T-helper 1 cell treated with Interleukin-12 subunit alpha and Interleukin-12 subunit beta and Interleukin-4 antibody, amounts not matched to agents 30 ng/mL and 1 ng/mL, for 36 hours (primary cell): Measurements from ENCODE around the gene TBC1D5. TPM values are rescaled to one million over a fixed set of nuclear protein-coding genes. Genes with fewer than 3 reads are reported as not detected.
"Not testable (repeated sequence)": the region's sequence is repeated elsewhere in the genome, so short reads cannot be mapped to it uniquely, and the experiment has no call there.

ENCODE experiments used
- intact Hi-C: fragments of 100-400 bp; cut with micrococcal nuclease; formaldehyde crosslinking; loops from one replicate; pipeline ENCODE4 v1.15.1; 2024
- total RNA-seq: library from RNA; stranded (reverse); gene quantifications from 2 replicates; pipeline ENCODE4 v1.2.3, GENCODE V29; 2022

Gene TBC1D5
- total RNA-seq, 1 donor from 2014 or later = 41.4 TPM

- intact Hi-C loops = no loop called here
Observed at GRCh38 chr3:17552351-17552750, 190.1 kb downstream of the TBC1D5 start.

GRCh38 chr3:17551895-17552294, 190.5 kb downstream of the TBC1D5 start:
- intact Hi-C loops = no loop called here

GRCh38 chr3:17551333-17551732, 191.1 kb downstream of the TBC1D5 start:
- intact Hi-C loops = no loop called here

- intact Hi-C loops = no loop called here
Observed at GRCh38 chr3:17550624-17551023, 191.8 kb downstream of the TBC1D5 start.

- intact Hi-C loops = no loop called here
Observed at GRCh38 chr3:17546500-17547255, 195.8 kb downstream of the TBC1D5 start.

GRCh38 chr3:17544632-17545031, 197.8 kb downstream of the TBC1D5 start:
- intact Hi-C loops = loop anchor here (2.0 kb wide), 1 partner anchor 296 kb away; no protein-coding TSS in a partner anchor

GRCh38 chr3:17542591-17542990, 199.8 kb downstream of the TBC1D5 start:
- intact Hi-C loops = no loop called here

GRCh38 chr3:17539436-17539835, 203.0 kb downstream of the TBC1D5 start:
- intact Hi-C loops = no loop called here

- intact Hi-C loops = no loop called here
Observed at GRCh38 chr3:17535274-17535673, 207.2 kb downstream of the TBC1D5 start.

- intact Hi-C loops = not testable (repeated sequence)
Observed at GRCh38 chr3:17532446-17532845, 210.0 kb downstream of the TBC1D5 start.

GRCh38 chr3:17529677-17530076, 212.8 kb downstream of the TBC1D5 start:
- intact Hi-C loops = no loop called here

GRCh38 chr3:17518189-17519059, 224.0 kb downstream of the TBC1D5 start:
- intact Hi-C loops = no loop called here

GRCh38 chr3:17515445-17516234, 226.8 kb downstream of the TBC1D5 start:
- intact Hi-C loops = no loop called here

- intact Hi-C loops = no loop called here
Observed at GRCh38 chr3:17514597-17514996, 227.8 kb downstream of the TBC1D5 start.

- intact Hi-C loops = no loop called here
Observed at GRCh38 chr3:17510265-17510664, 232.2 kb downstream of the TBC1D5 start.

- intact Hi-C loops = no loop called here
Observed at GRCh38 chr3:17508180-17508752, 234.2 kb downstream of the TBC1D5 start.

- intact Hi-C loops = no loop called here
Observed at GRCh38 chr3:17507480-17507879, 235.0 kb downstream of the TBC1D5 start.

- intact Hi-C loops = no loop called here
Observed at GRCh38 chr3:17505856-17506255, 236.6 kb downstream of the TBC1D5 start.

- intact Hi-C loops = no loop called here
Observed at GRCh38 chr3:17501745-17502144, 240.7 kb downstream of the TBC1D5 start.

GRCh38 chr3:17500618-17501017, 241.8 kb downstream of the TBC1D5 start:
- intact Hi-C loops = no loop called here

GRCh38 chr3:17494117-17494809, 248.2 kb downstream of the TBC1D5 start:
- intact Hi-C loops = no loop called here
